Lower lobe of right lung (tissue), 2 donors: ENCODE data around the gene NCKAP5. TPM values are rescaled to one million over a fixed set of nuclear protein-coding genes. Genes with fewer than 3 reads are reported as not detected.

ENCODE experiments used
- ATAC-seq, 2 donors: fragments of 200-7000 bp; cut with Tn5 transposase; one replicate each; pipeline ENCODE4 v1.9.1; 2020 to 2022; ENCODE audit warnings: mild to moderate bottlenecking in 2 of 2, moderate library complexity in 2 of 2
- DNase-seq: peaks from one replicate; pipeline ENCODE4 v3.0.0-alpha.2; 2020
- H3K27ac ChIP-seq: fragments of 200-600 bp; one replicate; pipeline ENCODE4 v1.8.0; 2022
- H3K27me3 ChIP-seq: fragments of 200-600 bp; one replicate; pipeline ENCODE4 v1.8.0; 2022; ENCODE audit warnings: low read depth
- H3K36me3 ChIP-seq: fragments of 200-600 bp; one replicate; pipeline ENCODE4 v1.8.0; 2022; ENCODE audit warnings: mild to moderate bottlenecking
- H3K4me1 ChIP-seq: fragments of 200-600 bp; one replicate; pipeline ENCODE4 v1.8.0; 2022
- H3K4me3 ChIP-seq: fragments of 200-600 bp; one replicate; pipeline ENCODE4 v1.8.0; 2022; ENCODE audit warnings: mild to moderate bottlenecking
- H3K9me3 ChIP-seq: fragments of 200-600 bp; one replicate; pipeline ENCODE4 v1.8.0; 2022
- CTCF ChIP-seq: fragments of 200-600 bp; IDR thresholded peaks from one replicate; pipeline ENCODE4 v1.8.0; 2022; ENCODE audit warnings: antibody characterized with exemption, mild to moderate bottlenecking
- intact Hi-C: fragments of 100-400 bp; cut with DNase I; formaldehyde crosslinking; loops from one replicate; pipeline ENCODE4 v1.11.0; 2022
- total RNA-seq: library from RNA; stranded (reverse); fragmentation: NEBNext Ultra II Directional; extraction: Animal tissue kit (Norgen Biotek cat#: 25700); gene quantifications from one replicate; pipeline ENCODE4 v1.2.1, GENCODE V29; 2021
- donor health status: DM: no; HTN: yes; CAD: no; lungs with severe emphysema.

NCKAP5 gene
- total RNA-seq, 1 donor from 2014 or later, result 34.6 TPM

- Histone ChIP-seq H3K27ac (no peak overlapping the region), H3K36me3 (no peaks in the 10 kb centered on the region), H3K9me3 (no peaks in the 10 kb centered on the region), H3K4me3 (no peak overlapping the region), H3K27me3 (no peaks in the 10 kb centered on the region), H3K4me1 (no peaks in the 10 kb centered on the region)
- DNase-seq (no peak), ATAC-seq (no peak)
- no peak for TF ChIP-seq CTCF
- intact Hi-C loops, result no loop called here
These were observed 50.4 kb downstream of the NCKAP5 start for GRCh38 chr2:133517876-133518275.

- Histone ChIP-seq H3K36me3 (no peaks in the 10 kb centered on the region), H3K27me3 (no peaks in the 10 kb centered on the region), H3K27ac (no peak overlapping the region), H3K4me3 (no peak overlapping the region), H3K9me3 (no peaks in the 10 kb centered on the region), H3K4me1 (no peaks in the 10 kb centered on the region)
- intact Hi-C loops, result no loop called here
- DNase-seq (no peak), ATAC-seq (no peak)
- TF ChIP-seq CTCF, result no peak
These were observed 51.7 kb downstream of the NCKAP5 start for GRCh38 chr2:133516405-133517026.

- Histone ChIP-seq H3K9me3 (no peaks in the 10 kb centered on the region), H3K27me3 (no peaks in the 10 kb centered on the region), H3K4me1 (no peaks in the 10 kb centered on the region), H3K36me3 (no peaks in the 10 kb centered on the region), H3K4me3 (no peak overlapping the region), H3K27ac (no peak overlapping the region)
- intact Hi-C loops, result no loop called here
- ATAC-seq (no peak), DNase-seq (no peak)
- TF ChIP-seq CTCF, result no peak
These were observed 53.0 kb downstream of the NCKAP5 start for GRCh38 chr2:133515271-133515670.

GRCh38 chr2:133513893-133514292 is 54.4 kb downstream of the NCKAP5 start:
- Histone ChIP-seq H3K4me3 (no peak overlapping the region), H3K36me3 (no peaks in the 10 kb centered on the region), H3K27ac (no peak overlapping the region), H3K4me1 (no peaks in the 10 kb centered on the region), H3K9me3 (no peaks in the 10 kb centered on the region), H3K27me3 (no peaks in the 10 kb centered on the region)
- no peak for ATAC-seq
- no peak for DNase-seq
- intact Hi-C loops, result no loop called here
- TF ChIP-seq CTCF, result no peak

GRCh38 chr2:133512121-133512520 is 56.1 kb downstream of the NCKAP5 start:
- TF ChIP-seq CTCF, result no peak
- H3K27me3 ChIP-seq, result no peaks in the 10 kb centered on the region
- no peak overlapping the region for H3K4me3 ChIP-seq
- H3K27ac ChIP-seq, result no peak overlapping the region
- intact Hi-C loops, result no loop called here
- H3K4me1 ChIP-seq, result no peaks in the 10 kb centered on the region
- ATAC-seq (no peak), DNase-seq (no peak)
- no peaks in the 10 kb centered on the region for H3K36me3 ChIP-seq
- H3K9me3 ChIP-seq, result no peaks in the 10 kb centered on the region
